HG03095 (cell line): ENCODE results near the gene GAS7.
"Not testable (repeated sequence)": the region's sequence is repeated elsewhere in the genome, so short reads cannot be mapped to it uniquely, and the experiment has no call there.

Experiments
- ATAC-seq: cut with Tn5 transposase; IDR thresholded peaks from one replicate; pipeline ENCODE4 v1.9.1; 2021; ENCODE audit warnings: moderate library complexity; ENCODE audit not compliant: unreplicated experiment

GAS7 gene

GRCh38 chr17:10077561-10078299 lies 120.7 kb downstream of the GAS7 start:
- no peak for ATAC-seq

- no peak for ATAC-seq
Observed at GRCh38 chr17:10075919-10076318, 122.5 kb downstream of the GAS7 start.

GRCh38 chr17:10073941-10074340 lies 124.5 kb downstream of the GAS7 start:
- no peak for ATAC-seq

GRCh38 chr17:10072556-10073425 lies 125.6 kb downstream of the GAS7 start:
- no peak for ATAC-seq

GRCh38 chr17:10072086-10072485 lies 126.3 kb downstream of the GAS7 start:
- ATAC-seq = no peak

- ATAC-seq = no peak
Observed at GRCh38 chr17:10071141-10071540, 127.3 kb downstream of the GAS7 start.

GRCh38 chr17:10070690-10071089 lies 127.7 kb downstream of the GAS7 start:
- no peak for ATAC-seq

GRCh38 chr17:10069301-10069700 lies 129.1 kb downstream of the GAS7 start:
- ATAC-seq = no peak

- ATAC-seq = no peak
Observed at GRCh38 chr17:10067446-10068143, 130.8 kb downstream of the GAS7 start.

- ATAC-seq = no peak
Observed at GRCh38 chr17:10064536-10064935, 133.9 kb downstream of the GAS7 start.

GRCh38 chr17:10063730-10064241 lies 134.6 kb downstream of the GAS7 start:
- ATAC-seq = no peak

- ATAC-seq = no peak
Observed at GRCh38 chr17:10062691-10063385, 135.6 kb downstream of the GAS7 start.

GRCh38 chr17:10061111-10061845 lies 137.1 kb downstream of the GAS7 start:
- ATAC-seq = no peak

GRCh38 chr17:10060526-10060925 lies 137.9 kb downstream of the GAS7 start:
- no peak for ATAC-seq

- ATAC-seq = peak; percentile 78
Observed at GRCh38 chr17:10059684-10060211, 138.7 kb downstream of the GAS7 start.

GRCh38 chr17:10058921-10059683 lies 139.3 kb downstream of the GAS7 start:
- ATAC-seq = no peak

- ATAC-seq = not testable (repeated sequence)
Observed at GRCh38 chr17:10057466-10057865, 140.9 kb downstream of the GAS7 start.

- no peak for ATAC-seq
Observed at GRCh38 chr17:10055262-10055975, 143.0 kb downstream of the GAS7 start.
